ENCODE measurements around the gene SLC35A5. TPM values are rescaled to one million over a fixed set of nuclear protein-coding genes. Genes with fewer than 3 reads are reported as not detected.

Gene SLC35A5
- total and polyA plus RNA-seq, 9 of the 15 experiments (the other 6 are each of a cell fraction or from before 2014, with no cell fraction given): 4.0 to 13.0 (median 9.7) TPM

DNA sequence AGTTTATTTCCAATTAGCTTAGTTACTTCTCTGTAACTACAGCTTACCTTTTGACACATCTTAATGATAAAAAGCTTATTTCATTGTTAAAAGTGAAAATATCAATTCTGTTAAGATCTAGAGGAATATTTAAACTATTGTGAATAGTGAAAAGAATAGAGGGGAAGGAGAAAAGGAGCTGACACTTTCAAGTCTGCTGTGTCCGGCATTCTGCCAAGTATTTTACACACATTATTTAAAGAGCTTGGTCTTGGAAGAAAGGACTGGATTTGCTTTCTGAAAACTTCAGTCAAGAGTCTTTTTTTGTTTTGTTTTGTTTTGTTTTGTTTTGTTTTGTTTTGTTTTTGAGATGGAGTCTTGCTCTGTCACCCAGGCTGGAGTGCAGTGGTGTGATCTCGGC is 44.3 kb downstream of the SLC35A5 start:
- ChIA-PET CTCF (ENCODE audit: low intra/inter-chr PET ratio) (no interaction called here), POLR2A (interaction anchor here (1.0 kb wide), 1 partner anchor 29 kb away, joined by 3 read pairs; no protein-coding TSS in a partner anchor)
- H3K79me2 ChIP-seq (ENCODE audit: control insufficient read depth, insufficient read depth, low read length): no peaks in the 10 kb centered on the region
- H3K4me2 ChIP-seq (ENCODE audit: insufficient read depth, low read length): no peak overlapping the region
- H3K9me1 ChIP-seq (ENCODE audit: control insufficient read depth, insufficient read depth, low read length): no peaks in the 10 kb centered on the region
- intact Hi-C loops (cut with micrococcal nuclease) (no loop called here), in situ Hi-C loops (cut with MboI) (no loop called here)
- H4K20me1 ChIP-seq (replicated peaks; ENCODE audit: control insufficient read depth, insufficient read depth, low read length): no peaks in the 10 kb centered on the region
- FAIRE-seq (no peak), DNase-seq (ENCODE audit: extremely low read depth in 1 of 4, low spot score in 3 of 4) (no peak), ATAC-seq (no peak)
- H3K27ac ChIP-seq (ENCODE audit: extremely low read depth, low read depth, low read length): no peak overlapping the region
- 31% methylated on average over 2 of the region's 2 CpGs for WGBS (ENCODE audit: insufficient coverage, low coverage, missing lambda C conversion rate)
- BruUV-seq (replicated peaks): no TSS peak
- no peak overlapping the region for H3K9ac ChIP-seq (ENCODE audit: insufficient read depth in 1 of 2, low read depth in 2 of 2, low read length in 2 of 2)
- no peaks in the 10 kb centered on the region; the same call in 1 of the 2 replicates for H3K9me3 ChIP-seq (replicated peaks; ENCODE audit: control insufficient read depth, insufficient read depth, low read depth, low read length)
- peaks cover 0 to 2% of the 10 kb centered on the region in 2 experiments; a peak in 1 of 5 replicates for H3K4me1 ChIP-seq (replicated peaks in 1 of 2; ENCODE audit: control insufficient read depth in 2 of 2, insufficient read depth in 2 of 2, low read length in 2 of 2)
- H3K4me3 ChIP-seq: no peak overlapping the region
- no peaks in the 10 kb centered on the region for H3K36me3 ChIP-seq (ENCODE audit: control insufficient read depth, insufficient read depth, low read length)
- TF ChIP-seq IRF2 (CRISPR knock-in tag; IDR thresholded peaks at IDR 0.05) (no peak), ZNF217 (CRISPR knock-in tag; IDR thresholded peaks at IDR 0.05) (no peak), JUND (IDR thresholded peaks at IDR 0.05; ENCODE audit: borderline replicate concordance, low read depth, low read length) (no peak), JUND (tag; IDR thresholded peaks at IDR 0.05; ENCODE audit: borderline replicate concordance, low read depth, low read length) (no peak), YBX1 (IDR thresholded peaks at IDR 0.05) (no peak)
- no peak overlapping the region for H2AFZ ChIP-seq (ENCODE audit: low read depth, low read length)
- H3K27me3 ChIP-seq (ENCODE audit: control insufficient read depth in 2 of 2, insufficient read depth in 2 of 2, low read length in 2 of 2): no peaks in the 10 kb centered on the region

DNA sequence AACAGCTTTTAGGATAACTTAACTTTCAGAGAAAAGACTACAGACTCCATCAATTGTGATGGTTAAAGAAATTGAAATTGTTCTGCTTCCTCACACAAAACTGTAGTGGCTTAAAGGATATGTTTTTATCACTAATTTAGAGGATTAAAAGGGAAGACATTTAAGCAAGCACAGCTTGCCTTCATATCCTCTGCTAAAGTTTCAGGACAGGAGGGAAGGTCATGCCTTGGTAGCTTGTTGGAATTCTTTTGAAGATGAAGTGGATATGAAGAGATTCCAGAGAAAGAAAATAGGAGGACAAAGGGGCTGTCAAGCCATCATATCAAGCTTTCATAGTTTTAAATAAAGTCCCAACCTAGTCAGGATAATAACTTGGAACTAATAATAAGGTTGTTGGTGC is 46.0 kb downstream of the SLC35A5 start:
- no peaks in the 10 kb centered on the region for H3K27me3 ChIP-seq (ENCODE audit: control insufficient read depth in 2 of 2, insufficient read depth in 2 of 2, low read length in 2 of 2)
- intact Hi-C loops (cut with micrococcal nuclease) (no loop called here), in situ Hi-C loops (cut with MboI) (no loop called here)
- H3K9me1 ChIP-seq (ENCODE audit: control insufficient read depth, insufficient read depth, low read length): no peaks in the 10 kb centered on the region
- H2AFZ ChIP-seq (ENCODE audit: low read depth, low read length): no peak overlapping the region
- BruUV-seq (replicated peaks): no TSS peak
- no peaks in the 10 kb centered on the region; the same call in 1 of the 2 replicates for H3K9me3 ChIP-seq (replicated peaks; ENCODE audit: control insufficient read depth, insufficient read depth, low read depth, low read length)
- H4K20me1 ChIP-seq (replicated peaks; ENCODE audit: control insufficient read depth, insufficient read depth, low read length): no peaks in the 10 kb centered on the region
- no peak overlapping the region for H3K4me2 ChIP-seq (ENCODE audit: insufficient read depth, low read length)
- ChIA-PET CTCF (ENCODE audit: low intra/inter-chr PET ratio) (no interaction called here), POLR2A (no interaction called here)
- no peak for ATAC-seq
- no peak overlapping the region for H3K27ac ChIP-seq (ENCODE audit: extremely low read depth, low read depth, low read length)
- H3K9ac ChIP-seq (ENCODE audit: insufficient read depth in 1 of 2, low read depth in 2 of 2, low read length in 2 of 2): no peak overlapping the region
- peaks cover 0 to 2% of the 10 kb centered on the region in 2 experiments; a peak in 1 of 5 replicates for H3K4me1 ChIP-seq (replicated peaks in 1 of 2; ENCODE audit: control insufficient read depth in 2 of 2, insufficient read depth in 2 of 2, low read length in 2 of 2)
- H3K79me2 ChIP-seq (ENCODE audit: control insufficient read depth, insufficient read depth, low read length): no peaks in the 10 kb centered on the region
- no peak overlapping the region for H3K4me3 ChIP-seq
- no peak for DNase-seq (ENCODE audit: extremely low read depth in 1 of 4, low spot score in 3 of 4)
- FAIRE-seq: no peak
- H3K36me3 ChIP-seq (ENCODE audit: control insufficient read depth, insufficient read depth, low read length): no peaks in the 10 kb centered on the region
- no peak for TF ChIP-seq NR4A1 (CRISPR knock-in tag; IDR thresholded peaks at IDR 0.05)
- no peak for TF ChIP-seq NR4A1 (tag; IDR thresholded peaks at IDR 0.05)
- no peak for TF ChIP-seq FOXK2 (conservative IDR thresholded peaks at IDR 0.05 in 1 of 2, IDR thresholded peaks at IDR 0.05 in 1 of 2; ENCODE audit: low read depth in 2 of 2)
- TF ChIP-seq NONO (IDR thresholded peaks at IDR 0.05; ENCODE audit: low read depth in 2 of 2, low read length in 1 of 2): no peak
- TF ChIP-seq ZNF41 (CRISPR knock-in tag; conservative IDR thresholded peaks at IDR 0.05): no peak
- TF ChIP-seq ZNF79 (CRISPR knock-in tag; IDR thresholded peaks at IDR 0.05; ENCODE audit: low read depth): no peak
- no peak for TF ChIP-seq FOXA3 (CRISPR knock-in tag; conservative IDR thresholded peaks at IDR 0.05 in 1 of 2, IDR thresholded peaks at IDR 0.05 in 1 of 2)
- no peak for TF ChIP-seq GABPA (tag; conservative IDR thresholded peaks at IDR 0.05; ENCODE audit: low read depth)
- TF ChIP-seq ZNF224 (CRISPR knock-in tag; IDR thresholded peaks at IDR 0.05): no peak
- no peak for TF ChIP-seq JUN (IDR thresholded peaks at IDR 0.05; ENCODE audit: borderline replicate concordance, low read depth, low read length)
- no peak for TF ChIP-seq JUN (CRISPR knock-in tag; IDR thresholded peaks at IDR 0.05; ENCODE audit: borderline replicate concordance)

All from K562 (cell line).